ENCODE data around the gene LBX1.

Gene LBX1

DNA sequence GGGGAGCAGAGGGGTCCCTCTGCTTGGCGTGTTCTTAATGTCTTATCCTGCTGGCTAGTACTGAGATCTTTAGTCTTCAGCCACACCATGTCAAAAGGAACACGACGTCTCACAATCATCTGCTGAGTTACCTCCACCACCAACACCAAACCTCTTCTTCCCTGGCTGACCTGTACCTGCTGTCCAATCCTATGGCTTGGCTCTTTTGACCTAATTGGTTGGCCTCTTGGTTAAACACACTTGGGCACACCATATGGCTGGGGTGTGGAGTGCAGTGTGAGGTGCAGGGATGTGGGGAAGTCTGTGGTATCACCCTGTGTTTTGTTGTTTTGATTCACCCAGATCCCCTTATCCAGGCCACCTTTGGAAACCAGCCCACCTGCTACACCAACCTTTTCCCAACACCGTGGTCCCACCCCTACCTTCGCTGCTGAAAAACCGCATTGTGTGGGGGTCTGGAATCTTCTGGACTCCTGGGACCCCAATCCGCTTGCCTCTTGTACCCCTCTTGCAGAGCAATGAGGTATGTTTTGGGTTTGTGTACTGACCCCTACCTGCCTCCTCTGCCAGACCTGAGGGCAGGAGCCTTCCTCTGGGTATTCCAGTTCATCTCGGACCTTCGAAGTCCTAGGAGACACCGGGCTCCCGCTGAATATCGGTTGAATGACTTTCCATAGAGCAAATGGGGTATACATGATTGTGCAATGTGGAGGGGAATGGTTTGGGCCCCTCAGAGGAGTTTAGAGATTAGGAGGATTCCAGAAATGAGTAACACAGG, 2.8 kb upstream of the LBX1 start:
- no peak overlapping the region for H3K4me3 ChIP-seq (ENCODE audit: low read depth, low read length)
- in situ Hi-C loops (cut with HindIII; ENCODE audit: low sequenced_read_pairs) = no loop called here
- no peak for DNase-seq (ENCODE audit: low read depth)
- TF ChIP-seq, protein P1, sequence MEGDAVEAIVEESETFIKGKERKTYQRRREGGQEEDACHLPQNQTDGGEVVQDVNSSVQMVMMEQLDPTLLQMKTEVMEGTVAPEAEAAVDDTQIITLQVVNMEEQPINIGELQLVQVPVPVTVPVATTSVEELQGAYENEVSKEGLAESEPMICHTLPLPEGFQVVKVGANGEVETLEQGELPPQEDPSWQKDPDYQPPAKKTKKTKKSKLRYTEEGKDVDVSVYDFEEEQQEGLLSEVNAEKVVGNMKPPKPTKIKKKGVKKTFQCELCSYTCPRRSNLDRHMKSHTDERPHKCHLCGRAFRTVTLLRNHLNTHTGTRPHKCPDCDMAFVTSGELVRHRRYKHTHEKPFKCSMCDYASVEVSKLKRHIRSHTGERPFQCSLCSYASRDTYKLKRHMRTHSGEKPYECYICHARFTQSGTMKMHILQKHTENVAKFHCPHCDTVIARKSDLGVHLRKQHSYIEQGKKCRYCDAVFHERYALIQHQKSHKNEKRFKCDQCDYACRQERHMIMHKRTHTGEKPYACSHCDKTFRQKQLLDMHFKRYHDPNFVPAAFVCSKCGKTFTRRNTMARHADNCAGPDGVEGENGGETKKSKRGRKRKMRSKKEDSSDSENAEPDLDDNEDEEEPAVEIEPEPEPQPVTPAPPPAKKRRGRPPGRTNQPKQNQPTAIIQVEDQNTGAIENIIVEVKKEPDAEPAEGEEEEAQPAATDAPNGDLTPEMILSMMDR (IDR thresholded peaks at IDR 0.05; ENCODE audit: low read depth, low read length, missing control alignments) = no peak

DNA sequence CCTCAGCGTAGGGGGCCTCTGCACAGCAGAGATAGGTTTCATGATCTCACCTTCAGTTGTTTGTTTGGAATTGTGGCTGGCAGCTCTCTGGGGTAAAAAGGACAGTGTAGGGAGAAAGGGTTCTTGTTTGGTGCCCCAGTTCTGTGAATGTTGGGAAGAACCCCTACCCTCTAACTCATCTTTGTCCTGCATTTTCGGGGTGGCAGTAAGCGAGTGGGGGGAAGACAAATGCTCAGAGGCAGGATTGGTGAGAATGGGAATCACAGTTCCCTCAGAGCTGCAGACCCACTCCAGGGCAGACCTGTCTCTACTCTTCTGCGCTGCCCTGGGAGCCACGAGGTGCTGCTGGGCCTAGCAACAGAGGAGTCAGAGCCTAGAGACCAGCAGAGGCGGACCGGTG, 1.8 kb upstream of the LBX1 start:
- no peak for DNase-seq (ENCODE audit: low read depth)
- TF ChIP-seq, protein P1 (IDR thresholded peaks at IDR 0.05; ENCODE audit: low read depth, low read length, missing control alignments) = no peak
- no peak overlapping the region for H3K4me3 ChIP-seq (ENCODE audit: low read depth, low read length)
- in situ Hi-C loops (cut with HindIII; ENCODE audit: low sequenced_read_pairs) = no loop called here

DNA sequence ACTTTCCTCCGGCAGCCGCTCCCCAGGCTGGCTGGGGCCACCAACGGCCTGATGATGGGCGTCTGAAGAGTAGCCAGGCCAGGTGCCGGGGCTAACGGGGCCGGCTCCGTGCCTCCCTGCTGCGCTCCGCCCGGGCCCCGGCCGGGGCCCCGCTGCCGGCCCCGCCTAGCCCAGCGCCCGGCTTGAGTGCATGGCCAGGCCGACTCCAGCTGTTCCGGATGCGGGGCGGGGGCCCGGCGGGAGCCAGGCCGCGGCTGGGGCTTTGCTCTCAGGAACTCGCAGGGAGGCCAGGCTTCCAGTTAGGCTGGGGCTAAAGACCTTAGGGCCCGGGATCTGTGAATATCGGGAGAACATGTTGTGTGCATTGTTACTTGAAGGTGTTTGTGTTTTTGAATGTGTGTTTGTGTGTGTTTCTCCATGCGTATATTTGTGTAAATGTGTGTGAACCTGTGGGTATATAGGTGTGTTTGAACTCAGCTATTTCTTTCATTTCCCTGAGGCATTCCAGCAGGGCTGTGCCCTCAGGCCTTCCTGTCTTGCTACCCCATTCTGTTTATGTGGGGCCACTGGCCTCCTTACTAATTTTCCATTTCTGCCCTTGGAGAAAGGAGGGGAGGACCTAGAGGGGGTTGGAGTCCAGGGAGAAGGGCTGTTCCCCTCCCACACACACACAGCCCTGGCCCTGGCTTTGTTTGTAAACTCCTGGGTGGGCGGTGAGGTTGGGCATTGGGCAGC, 1.1 kb upstream of the LBX1 start:
- no peak for DNase-seq (ENCODE audit: low read depth)
- TF ChIP-seq, protein P1 (IDR thresholded peaks at IDR 0.05; ENCODE audit: low read depth, low read length, missing control alignments) = no peak
- in situ Hi-C loops (cut with HindIII; ENCODE audit: low sequenced_read_pairs) = no loop called here
- H3K4me3 ChIP-seq (ENCODE audit: low read depth, low read length) = no peak overlapping the region

DNA sequence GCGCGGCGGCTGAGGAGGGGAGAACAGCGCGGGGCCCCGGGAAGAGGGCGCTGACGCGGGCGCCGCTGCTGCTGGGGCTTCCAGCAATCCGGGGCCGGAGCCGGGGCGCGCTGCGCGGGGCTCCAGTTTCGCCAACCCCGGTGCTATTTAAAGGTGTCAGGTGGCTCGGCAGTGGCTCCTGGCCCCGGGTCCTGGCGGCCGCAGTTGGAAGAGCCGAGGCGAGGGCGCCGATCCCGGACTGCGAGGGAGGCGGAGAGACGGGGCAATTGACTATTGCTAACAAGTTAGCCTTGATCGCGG, 347 bp downstream of the LBX1 start:
- no peak overlapping the region for H3K4me3 ChIP-seq (ENCODE audit: low read depth, low read length)
- DNase-seq (ENCODE audit: low read depth) = no peak
- TF ChIP-seq, protein P1 (IDR thresholded peaks at IDR 0.05; ENCODE audit: low read depth, low read length, missing control alignments) = no peak
- in situ Hi-C loops (cut with HindIII; ENCODE audit: low sequenced_read_pairs) = no loop called here

DNA sequence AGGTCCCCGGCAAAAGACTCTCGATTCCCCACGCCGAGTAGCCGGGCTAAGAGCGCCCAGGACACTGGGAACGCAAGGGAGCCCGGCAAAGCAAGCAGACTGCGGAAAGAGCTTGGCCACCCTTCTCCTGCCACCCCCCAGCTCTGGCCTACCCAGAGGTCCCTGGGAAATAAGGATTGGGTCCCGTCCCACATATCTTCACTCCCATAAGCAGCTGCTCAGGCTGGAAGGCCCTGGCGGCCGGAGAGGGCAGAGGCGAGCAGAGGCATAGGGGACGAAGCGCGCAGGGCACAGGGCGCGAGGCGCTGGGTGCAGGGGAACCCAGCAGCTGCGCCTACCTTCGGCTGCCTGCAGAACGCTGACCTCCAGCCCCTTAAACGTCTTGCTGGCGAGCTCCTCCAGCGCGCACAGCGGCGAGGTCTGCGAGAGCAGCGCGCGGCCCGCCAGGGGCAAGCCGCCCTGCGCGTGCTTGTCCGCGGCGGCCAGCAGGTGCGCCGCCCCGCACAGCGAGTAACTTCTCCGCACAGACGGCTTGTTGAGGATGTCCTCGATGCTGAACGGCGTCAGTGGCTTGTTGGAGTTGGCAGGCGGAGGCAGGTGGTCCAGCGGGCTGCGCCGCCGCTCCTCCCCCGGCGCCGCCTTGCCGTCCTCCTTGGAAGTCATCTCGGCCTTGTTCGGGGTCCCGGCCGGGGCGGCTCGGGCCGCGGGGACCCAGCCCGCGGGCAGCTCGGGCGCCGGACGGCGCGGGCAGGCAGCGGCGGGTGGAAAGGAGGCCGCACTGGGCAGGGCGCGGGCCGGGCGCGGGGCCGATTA, 904 bp downstream of the LBX1 start:
- H3K4me3 ChIP-seq (ENCODE audit: low read depth, low read length) = no peak overlapping the region
- TF ChIP-seq, protein P1 (IDR thresholded peaks at IDR 0.05; ENCODE audit: low read depth, low read length, missing control alignments) = no peak
- no peak for DNase-seq (ENCODE audit: low read depth)
- in situ Hi-C loops (cut with HindIII; ENCODE audit: low sequenced_read_pairs) = no loop called here

DNA sequence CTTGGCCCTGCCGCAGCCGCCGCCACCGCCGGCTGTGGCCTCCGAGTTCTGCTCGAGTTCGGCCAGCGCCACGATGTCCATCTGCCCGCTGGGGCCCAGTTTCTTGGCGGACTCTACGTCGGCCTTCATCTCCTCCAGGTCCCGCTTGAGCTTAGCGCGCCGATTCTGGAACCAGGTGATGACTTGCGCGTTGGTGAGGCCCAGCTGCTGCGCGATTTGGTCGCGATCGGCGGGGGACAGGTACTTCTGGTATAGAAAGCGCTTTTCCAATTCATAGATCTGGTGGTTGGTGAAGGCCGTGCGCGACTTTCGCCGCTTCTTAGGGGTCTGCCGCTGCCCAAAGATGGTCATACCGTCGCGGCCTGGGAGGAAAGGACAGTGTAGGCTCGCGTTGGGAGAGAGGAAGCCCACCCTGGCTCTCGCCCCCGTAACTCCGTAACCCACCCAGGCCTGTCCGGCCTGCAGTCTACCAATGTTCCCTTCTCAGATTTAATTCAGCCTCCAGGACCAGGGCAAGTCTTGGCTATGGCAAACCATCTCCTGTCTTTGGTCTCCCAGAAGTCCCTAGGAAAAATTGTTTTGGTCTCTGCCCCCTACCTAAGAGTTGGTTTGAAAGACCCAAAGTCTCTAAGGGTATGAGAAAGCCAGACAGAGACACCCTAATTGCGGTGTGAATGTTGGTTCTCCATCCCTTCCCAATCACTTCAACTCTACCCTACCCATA, 1.7 kb downstream of the LBX1 start:
- in situ Hi-C loops (cut with HindIII; ENCODE audit: low sequenced_read_pairs) = no loop called here
- DNase-seq (ENCODE audit: low read depth) = no peak
- TF ChIP-seq, protein P1 (IDR thresholded peaks at IDR 0.05; ENCODE audit: low read depth, low read length, missing control alignments) = no peak
- H3K4me3 ChIP-seq (ENCODE audit: low read depth, low read length) = no peak overlapping the region

Measured in astrocyte of the cerebellum (primary cell).